HG03159 (cell line): Measurements from ENCODE around the gene AQP12B.

Source experiments
- ATAC-seq: cut with Tn5 transposase; IDR thresholded peaks from one replicate; pipeline ENCODE4 v1.9.1; 2021; ENCODE audit warnings: mild to moderate bottlenecking, moderate library complexity; ENCODE audit not compliant: unreplicated experiment

Gene AQP12B

DNA sequence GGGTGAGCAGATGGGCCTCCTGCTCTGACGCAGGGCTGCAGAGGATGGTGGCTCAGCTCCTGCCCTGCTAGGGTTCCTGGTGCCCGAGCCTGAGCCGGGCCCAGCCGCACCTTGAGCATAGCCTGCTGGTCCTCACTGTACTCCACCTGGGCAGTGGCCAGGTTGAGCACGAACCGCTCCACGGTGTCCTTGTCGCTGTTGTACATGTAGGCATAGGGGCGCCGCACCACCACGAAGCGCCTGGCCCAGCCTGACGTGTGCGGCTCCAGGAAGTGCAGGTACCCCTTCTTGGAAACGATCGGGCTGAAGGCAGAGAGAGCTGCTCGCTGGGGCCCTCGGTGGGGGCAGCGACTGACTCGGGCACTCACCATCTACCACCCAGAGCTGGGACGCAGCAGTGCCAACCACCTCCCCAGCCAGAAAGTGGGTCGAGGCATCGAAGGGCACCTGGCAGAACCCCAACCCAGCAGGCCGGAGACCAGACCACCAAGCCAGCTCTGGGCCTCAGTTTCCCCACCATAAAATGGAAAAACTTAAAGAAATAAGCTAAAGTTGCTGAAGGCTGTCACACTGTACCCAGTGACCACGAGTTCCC, 36.3 kb upstream of the AQP12B start:
- no peak for ATAC-seq

DNA sequence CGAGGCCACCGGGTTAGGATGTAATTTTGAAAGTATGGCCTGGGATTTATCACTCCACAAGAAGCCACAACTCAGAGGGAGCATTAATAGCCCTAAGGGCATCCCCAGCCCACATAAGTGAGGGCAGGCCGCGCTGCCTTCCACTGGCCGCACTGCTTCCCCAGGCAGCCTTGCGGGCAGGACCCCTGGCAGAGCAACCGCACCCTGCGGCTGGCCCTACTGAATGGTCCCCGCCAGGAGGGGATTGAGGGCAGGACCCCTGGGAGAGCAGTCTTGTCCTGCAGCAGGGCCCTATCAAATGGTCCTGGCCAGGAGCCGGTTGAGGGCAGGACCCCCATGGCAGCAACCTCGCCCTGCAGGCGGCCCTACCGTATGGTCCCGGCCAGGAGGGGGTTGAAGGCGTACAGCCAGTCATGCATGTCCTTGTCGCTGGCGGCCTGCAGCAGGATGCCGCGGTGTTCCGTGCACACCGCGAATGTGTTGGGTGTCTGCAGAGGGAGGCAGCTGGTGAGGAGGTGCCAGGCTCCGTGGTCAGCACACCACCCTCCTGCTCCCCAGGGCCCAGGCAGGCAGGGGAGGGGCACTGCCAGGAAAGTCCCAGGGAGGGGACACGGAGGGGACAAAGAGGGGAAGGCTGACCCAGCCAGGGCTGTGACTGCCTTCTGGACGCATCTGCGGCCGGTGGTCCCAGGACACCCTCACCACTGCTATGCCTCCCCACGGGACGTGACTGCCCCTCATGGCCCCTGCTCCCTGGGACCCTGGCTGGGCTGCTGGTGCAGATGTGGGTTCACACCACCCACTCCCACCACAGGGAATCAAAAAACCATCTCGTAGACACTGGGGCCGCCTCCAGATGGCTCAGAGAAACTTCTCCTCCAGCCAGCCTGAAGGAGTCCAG, 35.2 kb upstream of the AQP12B start:
- no peak for ATAC-seq

DNA sequence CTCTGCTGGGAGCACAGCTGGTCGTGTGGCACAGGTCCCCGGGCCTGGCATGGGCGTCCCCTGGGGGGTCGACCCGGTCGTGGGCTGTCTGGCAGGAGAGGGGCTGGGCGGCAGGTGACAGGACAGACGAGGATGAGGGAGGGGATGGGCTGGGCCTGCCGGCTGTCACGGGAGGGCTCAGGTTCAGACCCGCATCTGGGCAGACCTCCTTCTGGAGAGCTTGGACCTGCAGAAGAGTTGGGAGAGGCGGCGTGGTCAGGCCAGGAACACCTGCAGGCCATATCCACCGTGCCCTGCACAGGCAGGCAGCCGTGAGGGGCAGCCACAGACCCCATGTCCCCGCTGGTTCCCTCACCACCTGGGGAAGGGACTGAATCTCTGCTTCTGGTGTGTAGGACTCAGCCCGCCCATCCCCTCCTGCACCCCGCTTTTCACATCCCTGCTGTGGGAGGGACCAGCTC, 34.5 kb upstream of the AQP12B start:
- ATAC-seq, result no peak

DNA sequence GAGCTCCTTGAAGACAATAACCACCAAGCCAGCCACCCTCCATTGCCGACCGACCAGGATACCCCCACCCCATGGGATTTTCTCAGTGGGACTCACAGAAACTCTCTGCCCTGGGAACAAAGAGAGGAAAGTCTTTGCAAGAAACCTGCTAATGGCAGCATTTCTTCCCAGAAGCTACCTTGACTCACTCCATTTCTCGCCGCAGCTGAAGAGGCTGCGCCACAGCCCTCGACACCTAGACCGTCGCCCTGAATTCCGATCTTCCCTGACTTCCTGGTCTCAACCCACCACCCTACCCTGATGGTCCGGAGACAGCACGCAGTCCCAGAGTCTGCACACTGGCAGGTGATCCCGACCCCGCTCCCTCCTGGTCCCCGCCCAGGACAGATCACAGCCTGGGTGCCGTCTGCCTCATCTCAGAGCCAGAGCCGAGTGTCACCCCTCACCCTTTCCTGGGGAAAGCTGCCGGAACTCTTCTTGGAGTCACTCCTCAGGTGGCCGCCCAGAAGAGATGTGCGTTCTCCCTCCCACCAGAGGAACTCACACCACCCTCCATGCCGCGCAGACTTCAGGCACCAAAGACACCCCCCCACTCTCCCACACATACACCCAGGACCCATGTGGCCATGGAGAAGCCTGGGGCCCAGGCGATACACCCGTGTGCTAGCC, 33.6 kb upstream of the AQP12B start:
- ATAC-seq, result no peak

DNA sequence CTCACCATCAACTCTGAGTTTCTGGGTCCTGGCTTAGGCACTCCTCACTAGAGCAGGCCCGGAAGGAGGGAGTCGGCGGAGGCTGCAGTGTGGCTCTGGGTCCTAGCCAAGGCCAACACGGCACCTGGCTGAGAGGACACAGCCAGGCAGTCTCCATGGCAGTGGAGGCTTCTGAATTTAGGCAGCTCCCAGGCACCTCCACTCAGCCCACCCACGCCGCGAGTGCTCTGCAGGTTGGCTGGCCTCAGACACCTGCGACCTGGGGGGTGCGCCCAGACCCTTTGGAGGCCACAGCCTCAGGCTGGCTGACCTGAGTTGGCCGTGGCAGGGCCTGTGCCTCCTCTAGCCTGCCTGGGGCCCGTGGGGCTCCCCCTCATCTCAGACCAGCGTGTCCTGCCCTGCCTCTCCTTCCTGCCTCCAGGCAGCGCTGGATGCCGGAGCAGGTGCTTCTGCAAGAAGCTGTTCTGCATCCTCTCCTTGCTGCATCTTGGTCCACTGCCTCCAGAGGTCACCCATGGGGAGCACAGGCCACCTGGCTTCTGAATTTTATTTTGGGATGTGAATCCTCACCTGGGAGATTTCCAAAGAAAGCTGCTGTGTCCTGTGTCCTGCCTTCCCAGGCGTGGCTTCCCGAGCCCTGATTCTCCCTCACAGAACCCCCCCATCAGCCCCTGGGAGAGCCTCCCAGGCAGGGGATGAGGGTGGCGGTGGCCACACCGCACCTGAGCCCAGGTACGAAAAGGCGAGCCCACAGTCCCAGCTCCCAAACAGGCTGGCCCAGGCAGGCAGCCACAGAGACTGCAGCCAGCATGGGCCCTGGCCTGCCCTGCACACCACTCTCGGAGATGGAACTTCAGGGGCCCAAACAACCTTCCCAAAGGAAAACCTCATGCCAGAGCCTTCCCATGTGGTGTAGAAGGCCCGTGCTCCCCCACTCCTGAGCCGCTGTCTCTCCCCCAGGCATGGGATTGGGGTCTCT, 32.4 kb upstream of the AQP12B start:
- no peak for ATAC-seq

DNA sequence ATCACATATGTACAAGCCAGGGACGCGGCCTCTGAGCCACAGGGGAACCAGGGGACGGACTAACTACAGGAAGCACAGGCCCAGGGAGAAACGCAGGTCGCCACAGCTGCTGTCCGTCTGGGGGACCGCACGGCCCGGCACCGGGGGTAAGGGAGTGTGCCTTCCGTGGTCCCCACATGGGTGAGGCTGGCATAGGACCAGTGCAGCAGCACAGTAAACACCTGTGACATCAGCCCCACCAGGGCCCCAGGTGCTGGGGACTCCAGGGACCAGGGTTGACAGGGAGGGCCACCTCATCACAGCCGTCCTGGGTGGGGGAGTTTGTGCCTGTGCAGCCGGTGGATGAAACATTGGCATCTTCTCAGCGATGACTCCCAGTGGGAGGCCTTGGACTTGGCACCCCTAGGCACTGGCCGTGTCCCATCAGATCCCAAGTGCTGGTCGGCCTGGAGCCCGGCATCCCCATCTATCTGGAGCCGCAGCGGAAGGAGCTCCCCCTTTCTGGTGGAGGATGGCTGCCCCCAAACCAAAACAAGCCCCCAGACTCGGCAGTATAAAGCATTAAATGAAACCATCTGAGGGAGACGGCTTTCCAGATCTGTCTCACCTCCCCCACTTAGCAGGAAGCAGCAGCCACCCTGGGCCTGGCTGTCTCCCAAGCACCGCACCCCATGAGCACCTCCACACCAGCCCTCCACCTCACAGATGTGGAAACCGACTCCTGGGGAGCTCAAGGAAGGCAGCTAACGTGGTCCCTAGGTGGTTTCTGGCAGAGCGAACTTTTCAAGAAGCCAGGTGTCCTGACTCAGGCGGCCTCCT, 31.5 kb upstream of the AQP12B start:
- no peak for ATAC-seq

DNA sequence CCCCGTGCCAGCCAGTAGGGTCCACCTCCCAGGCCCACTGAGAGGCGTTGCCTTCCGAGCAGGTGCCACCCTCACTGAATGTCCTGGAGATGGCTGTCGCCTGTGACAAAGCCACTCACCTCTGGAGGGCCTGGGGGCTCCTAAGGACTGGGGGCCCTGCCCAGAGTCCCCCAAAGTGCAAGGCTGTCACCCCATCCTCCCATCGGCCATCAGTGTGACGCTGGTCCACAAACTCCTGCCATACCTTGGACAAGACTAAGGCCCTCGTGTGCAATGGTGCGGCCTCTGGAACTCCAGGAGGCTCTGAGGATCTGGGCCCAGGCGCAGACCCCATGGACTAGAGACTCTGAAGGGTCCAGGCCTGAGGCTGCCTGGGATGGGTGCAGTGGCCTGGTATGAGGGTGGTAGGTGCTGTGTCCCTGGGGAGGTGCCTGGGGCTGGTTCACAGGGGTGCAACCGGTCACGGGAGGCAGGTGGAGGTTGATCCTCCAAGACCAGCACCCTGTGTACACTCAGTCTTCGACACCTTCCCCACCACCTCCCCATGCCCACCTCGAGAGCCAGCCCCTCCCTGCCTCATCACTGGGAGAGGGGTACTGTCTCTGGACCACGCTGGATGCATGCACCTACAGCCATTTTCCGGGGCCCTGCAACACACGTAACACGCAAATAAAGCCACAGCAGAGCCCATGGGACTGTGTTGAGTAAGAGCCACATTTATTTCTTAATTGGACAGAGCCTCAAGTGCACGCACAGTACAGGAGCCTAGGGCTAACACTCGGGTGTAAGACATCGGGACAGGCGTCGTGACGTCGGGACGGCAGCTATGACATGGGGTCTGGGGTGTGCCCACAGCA, 30.6 kb upstream of the AQP12B start:
- no peak for ATAC-seq

DNA sequence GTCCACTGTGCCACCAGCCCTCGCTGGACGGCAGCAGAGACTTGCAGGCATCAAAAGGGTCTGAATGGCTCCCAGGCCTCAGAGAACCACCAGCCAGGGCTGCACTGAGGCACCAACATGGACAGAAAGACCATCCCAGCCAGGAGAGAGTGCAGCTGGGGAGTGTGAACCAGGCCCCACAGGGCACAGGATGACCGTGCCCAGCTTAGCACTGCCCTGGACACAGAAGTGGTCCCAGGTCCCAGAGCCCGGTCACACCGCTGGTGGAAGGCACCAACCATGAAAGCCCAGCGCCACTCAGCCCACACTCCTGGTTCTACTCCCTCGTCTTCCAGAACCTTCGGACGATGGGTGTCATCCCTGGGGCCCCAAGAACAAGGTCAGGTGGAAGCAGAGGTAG, 29.4 kb upstream of the AQP12B start:
- no peak for ATAC-seq

DNA sequence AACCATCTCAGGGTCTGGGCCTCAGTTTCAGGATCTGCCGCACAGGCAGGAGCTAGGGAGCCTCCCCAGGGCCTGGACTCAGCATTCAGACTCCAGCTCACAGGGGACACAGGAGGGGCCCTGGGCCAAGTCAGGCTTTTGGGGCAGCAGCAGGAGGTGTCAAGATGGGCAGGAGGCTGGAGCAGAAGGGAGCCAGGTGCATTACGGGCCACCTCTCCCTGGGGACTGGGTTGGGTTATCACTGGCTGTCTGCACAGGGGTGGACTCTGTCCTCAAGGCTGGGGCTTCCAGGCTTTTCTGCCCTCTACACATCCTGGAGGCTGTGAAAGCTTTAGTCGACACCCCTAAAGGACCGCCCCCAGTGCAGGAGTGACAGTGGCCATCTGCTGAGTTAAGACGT, 29.0 kb upstream of the AQP12B start:
- no peak for ATAC-seq

DNA sequence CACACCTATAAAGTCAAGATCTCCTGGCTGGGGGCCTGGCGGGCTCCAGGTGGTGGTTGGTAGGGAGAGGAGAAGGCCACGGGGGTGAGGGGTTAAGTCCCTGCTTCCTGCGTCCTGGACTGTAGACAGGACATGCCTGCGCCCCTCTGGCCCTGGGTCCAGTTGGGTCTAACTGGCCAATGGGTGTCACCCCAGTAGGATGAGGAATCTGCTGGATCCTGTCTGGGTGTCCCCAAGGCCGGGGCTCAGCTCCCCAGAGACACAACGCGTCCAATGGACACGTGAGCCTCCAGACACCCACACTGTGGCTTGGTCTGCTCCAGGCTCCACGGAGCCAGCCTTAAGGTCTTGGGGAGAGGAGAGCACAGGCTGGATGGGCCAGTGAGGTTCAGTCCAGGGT, 28.6 kb upstream of the AQP12B start:
- no peak for ATAC-seq

DNA sequence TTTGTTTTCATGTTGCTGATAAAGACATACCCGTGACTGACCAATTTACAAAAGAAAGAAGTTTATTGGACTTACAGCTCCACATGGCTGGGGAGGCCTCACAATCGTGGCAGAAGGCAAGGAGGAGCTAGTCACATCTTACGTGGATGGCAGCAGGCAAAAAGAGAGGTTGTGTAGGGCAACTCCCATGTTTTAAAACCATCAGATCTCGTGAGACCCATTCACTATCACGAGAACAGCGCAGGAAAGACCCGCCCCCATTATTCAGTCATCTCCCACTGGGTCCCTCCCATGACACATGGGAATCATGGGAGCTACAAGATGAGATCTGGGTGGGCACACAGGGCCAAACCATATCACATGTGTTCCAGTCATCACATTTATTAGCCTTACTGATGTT, 25.8 kb upstream of the AQP12B start:
- ATAC-seq, result no peak

DNA sequence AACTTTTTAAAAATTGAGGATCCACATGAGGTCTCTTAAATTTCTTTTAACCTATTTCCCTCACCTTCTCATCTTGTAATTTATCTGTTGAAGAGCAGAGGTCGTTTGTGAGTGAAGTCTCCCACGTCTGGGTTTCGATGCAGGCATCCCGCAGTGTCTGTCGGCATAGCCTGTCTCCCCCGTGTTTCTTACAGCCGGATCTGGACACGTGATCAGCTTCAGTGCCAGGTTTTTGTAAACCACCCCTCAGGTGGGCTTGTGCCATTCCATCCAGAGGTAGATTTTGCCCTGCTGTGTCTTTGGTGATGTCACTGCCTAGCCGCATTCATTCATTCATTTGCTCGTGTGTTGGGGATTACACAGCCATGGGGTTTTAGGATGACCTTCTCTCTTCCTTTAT, 25.1 kb upstream of the AQP12B start:
- ATAC-seq, result no peak

DNA sequence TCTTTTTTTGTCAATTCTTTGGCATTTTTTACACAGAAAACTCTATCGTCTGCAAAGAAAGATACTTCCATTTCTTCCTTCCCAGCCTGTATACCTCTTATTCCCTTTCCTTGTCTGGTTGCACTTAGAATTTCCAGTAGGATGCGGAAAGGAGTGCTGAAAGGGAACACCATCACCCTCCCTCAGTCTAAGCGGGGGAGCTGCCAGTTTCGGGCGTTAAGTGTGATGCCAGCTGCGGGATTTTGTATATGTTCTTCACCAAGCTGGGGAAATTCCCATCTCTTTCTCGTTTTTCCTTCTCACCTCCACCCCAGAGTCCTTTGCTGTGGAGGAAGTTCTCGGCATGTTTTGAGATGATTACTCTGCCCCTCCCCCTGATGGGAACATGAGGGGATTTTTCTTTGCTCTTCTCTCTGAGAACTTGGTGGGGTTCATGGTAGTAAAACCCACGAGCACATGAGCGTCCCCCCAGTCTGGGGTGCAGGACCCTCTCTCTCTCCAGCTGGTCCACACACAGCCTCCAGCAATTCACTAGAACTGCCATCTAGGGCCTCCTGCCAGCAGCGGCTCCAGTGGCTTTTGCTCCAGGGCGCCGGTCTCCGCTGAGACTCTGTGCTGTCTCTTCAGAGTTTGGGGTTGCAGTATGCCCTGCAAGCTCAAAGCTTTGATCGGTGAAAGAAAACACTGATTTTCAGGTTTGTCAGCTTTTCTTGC, 24.5 kb upstream of the AQP12B start:
- no peak for ATAC-seq

DNA sequence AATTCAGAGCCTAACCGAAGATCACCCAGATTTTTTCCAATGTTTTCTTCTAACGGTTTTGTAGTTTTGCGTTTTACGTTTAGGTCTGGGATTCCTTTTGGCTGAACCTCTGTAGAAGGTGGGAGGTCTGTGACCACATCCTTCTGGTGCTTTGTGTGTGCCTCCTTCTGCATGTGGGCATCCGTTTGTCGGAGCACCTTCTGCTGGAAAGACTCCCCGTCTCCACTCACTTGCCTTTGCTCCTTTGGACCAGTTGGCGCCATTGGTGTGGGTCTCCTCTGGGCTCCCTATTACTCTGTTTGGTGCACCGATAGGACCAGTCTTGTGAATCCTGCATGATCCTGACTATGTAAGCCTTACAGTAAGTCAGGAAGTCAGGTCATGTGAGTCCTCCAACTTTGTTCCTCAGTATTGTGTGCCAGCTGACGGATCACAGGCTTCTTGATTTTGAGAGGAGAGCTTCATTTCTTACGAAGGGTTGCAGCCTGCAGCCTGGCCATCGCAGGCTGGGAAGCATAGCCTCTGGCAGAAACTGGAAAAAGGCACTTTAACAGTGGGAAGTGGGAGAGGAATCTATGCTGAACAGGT, 22.6 kb upstream of the AQP12B start:
- no peak for ATAC-seq

DNA sequence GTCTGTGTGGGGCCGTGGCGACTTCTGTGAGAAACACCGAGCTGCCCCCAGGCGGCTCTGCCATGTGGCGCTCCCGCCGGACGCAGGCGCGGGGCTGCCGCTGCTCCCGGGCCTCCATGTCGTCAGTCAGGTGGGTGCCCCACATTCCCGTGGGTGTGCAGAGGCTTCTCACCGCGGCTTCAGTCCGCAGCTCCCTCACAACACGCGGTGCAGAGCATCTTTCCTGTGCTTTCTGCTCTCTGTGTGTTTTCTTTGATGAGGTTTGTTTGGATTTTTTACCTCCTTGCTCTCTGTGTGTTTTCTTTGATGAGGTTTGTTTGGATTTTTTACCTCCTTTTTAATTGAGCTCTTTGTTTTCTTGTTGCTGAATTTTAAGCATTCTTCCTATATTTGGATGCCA, 22.0 kb upstream of the AQP12B start:
- ATAC-seq, result no peak

DNA sequence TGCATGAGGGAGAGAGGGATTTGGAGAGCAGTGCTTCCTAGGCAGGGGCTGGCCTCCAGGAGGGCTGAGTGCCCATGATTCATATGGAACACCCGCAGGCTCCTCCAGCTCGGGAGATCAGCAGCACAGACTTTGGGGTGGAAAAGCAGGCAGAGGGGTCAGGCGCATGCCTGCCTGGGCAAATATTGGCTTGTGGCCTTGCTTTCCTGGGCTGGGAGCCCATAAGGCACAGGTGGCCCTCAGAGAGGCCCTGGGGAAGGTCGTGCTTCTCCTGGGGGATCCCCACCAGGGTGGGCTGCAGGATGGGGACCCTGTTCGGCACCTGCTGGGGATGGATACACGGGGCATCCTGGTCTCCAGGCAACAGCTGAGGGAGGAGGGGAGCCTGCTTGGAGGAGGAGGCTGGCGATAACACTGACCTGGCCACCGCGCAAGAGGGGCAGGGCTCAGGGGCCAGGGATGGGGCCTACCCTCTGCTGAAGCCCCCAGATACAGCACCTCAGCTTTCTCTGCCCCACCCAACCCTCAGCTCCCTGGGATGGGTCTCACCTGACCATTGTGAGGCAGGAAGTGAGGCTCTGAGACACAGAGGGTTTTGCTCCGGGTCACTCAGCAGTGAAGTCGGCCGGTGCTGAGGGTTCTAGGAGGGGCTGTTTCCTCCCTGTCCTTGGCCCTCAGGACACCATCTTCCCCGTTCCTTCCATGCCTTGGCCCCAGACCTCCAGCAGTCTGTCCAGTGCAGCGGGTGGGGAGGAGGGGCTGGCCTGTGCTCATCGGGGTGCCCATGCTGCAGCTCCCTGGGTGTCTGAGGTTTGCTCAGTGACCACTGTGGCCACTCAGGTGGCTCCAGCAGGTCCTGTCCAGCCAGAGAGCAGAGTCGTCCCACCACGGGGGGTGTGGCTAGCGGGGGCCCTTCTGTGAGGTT, 21.0 kb upstream of the AQP12B start:
- ATAC-seq, result no peak

DNA sequence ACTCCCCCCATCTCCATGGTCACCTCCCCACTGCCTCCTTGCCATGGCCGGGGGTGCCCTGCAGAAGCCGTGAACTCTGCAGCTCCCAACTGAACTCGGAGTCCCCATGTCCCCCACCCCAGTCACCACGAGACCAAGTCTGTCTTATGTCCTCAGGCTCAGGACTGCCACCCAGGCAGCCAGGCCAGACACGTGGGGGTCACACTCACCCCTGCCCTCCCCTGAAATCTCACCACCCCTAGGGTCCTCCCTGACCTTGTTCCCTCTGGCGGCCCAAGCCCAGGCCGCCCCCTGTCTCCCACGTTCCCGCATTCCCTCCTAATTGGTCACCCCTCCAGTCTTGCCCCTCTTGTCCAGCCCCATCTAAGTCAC, 19.9 kb upstream of the AQP12B start:
- no peak for ATAC-seq
